NCI-H1105 treated with DMSO at 0.1 percent for 48 hours (cell line): ENCODE measurements around the gene LINGO3.
"Not testable (repeated sequence)": the region's sequence is repeated elsewhere in the genome, so short reads cannot be mapped to it uniquely, and the experiment has no call there.

ENCODE experiments used
- DNase-seq: peaks from one replicate; lab custom pipeline; 2025; lab: John Stamatoyannopoulos, UW

The LINGO3 gene

DNA sequence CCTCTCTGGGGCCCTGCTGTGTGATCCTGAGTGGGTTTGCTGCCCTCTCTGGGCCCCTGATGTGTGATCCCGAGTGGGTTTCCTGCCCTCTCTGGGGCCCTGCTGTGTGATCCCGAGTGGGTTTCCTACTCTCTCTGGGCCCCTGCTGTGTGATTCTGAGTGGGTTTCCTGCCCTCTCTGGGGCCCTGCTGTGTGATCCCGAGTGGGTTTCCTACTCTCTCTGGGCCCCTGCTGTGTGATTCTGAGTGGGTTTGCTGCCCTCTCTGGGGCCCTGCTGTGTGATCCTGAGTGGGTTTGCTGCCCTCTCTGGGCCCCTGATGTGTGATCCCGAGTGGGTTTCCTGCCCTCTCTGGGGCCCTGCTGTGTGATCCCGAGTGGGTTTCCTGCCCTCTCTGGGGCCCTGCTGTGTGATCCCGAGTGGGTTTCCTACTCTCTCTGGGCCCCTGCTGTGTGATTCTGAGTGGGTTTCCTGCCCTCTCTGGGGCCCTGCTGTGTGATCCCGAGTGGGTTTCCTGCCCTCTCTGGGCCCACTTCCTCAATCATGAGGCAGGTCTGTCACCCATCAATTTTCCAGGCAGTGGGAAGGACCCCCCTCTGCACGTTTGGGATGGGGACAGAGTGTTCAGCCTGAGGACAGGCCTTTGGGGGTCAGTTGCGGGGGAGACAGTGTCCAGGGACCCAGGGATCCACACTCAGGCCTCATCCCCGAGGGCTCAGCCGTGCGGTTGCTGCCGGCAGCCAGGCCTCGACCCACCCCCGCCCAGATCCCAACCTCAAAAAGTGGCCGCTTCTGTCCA lies 26.5 kb downstream of the LINGO3 start:
- not testable (repeated sequence) for DNase-seq

DNA sequence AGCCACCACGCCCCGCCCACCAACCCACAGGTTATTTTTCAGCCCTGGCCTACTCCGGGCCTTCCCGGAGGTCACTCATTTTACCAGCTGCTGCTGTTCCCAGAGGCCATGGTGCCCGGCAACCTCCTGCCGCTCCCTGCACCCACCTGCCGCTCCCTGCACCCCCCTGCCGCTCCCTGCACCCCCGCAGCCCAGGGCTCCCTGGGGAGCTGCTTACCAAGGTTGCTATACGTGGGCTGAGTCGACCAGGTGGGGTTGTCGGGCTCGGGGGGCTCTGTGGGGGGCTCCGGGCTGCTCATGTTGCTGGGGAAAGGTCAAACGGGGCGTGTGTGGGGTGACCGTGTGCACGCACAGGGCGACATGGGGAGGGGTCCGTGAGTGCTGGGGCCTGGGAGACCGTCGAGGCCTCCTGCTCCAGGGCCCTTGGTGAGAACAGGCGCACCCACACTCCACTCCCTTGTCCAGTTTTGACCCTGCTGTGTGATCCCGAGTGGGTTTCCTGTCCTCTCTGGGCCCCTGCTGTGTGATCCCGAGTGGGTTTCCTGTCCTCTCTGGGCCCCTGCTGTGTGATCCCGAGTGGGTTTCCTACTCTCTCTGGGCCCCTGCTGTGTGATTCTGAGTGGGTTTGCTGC lies 27.2 kb downstream of the LINGO3 start:
- DNase-seq: no peak

DNA sequence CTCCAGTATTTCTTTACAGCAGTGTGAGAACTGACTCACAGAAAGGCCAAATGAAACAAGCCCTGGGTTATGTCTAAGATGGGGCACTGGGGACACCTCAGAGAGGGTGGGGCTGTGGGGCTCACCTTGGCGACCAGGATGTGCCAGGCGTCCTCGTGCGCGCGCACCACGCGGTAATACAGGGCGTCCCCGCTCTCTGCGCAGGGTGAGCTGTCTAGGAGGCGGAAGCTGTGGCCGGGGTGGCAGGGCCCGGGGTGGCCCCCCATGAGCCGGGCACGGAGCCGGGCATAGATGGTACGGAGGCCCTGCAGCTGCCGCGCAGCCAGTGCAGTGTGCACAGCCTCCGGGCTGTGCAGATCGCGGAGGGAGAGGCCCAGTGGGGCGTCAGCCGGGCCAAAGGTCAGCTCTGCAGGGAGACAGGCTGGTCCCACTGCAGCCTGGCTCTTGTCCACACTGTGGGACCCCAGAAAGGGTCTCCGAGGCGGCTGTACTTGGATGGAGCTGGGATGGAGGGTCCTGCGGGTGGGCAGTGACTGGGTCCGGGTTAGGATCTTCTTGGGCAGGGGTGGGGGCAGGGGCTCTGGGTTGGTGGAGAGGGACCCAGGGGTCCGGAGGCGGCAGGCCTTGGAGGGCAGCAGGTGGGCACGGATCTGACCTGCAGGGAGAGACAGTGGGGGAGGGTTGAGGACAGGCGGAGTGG lies 29.3 kb downstream of the LINGO3 start:
- no peak for DNase-seq

DNA sequence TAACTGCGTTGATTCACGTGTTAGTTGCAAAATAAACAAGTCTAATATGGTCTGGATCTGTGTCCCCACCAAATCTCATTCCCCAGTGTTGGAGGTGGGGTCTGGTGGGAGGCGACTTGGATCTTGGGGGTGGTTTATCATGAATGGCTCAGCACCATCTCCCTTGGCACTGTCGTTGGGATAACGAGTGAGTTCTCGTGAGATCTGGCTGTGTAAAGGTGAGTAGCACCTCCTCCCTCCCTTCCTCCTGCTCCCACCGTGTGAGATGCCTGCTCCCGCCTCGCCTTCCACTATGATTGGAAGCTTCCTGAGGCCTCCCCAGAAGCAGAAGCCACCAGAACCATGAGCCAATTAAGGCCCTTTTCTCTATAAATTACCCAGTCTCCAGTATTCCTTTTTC lies 30.8 kb downstream of the LINGO3 start:
- DNase-seq: no peak

DNA sequence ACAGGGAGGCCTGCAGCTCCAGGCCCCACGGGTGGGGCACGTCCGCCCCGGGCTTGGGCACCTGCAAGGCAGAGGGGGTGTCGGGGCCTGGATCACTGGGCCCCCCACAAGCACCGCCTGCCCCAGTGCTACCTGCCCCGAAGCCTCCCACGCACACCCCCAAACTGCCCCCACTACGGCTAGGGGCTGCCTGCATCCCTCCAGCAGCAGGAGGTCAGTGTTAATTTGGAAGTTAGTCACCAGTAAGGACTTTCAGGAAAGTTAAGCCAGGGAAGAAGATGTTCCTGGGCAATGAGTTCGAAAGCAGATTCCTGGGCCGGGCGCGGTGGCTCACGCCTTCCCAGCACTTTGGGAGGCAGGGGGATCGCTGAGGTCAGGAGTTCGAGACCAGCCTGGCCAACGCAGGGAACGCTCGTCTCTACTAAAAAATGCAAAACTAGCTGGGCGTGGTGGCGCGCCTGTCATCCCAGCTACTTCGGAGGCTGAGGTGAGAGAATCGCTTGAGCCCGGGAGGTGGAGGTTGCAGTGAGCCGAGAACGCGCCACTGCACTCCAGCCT lies 31.4 kb downstream of the LINGO3 start:
- no peak for DNase-seq

DNA sequence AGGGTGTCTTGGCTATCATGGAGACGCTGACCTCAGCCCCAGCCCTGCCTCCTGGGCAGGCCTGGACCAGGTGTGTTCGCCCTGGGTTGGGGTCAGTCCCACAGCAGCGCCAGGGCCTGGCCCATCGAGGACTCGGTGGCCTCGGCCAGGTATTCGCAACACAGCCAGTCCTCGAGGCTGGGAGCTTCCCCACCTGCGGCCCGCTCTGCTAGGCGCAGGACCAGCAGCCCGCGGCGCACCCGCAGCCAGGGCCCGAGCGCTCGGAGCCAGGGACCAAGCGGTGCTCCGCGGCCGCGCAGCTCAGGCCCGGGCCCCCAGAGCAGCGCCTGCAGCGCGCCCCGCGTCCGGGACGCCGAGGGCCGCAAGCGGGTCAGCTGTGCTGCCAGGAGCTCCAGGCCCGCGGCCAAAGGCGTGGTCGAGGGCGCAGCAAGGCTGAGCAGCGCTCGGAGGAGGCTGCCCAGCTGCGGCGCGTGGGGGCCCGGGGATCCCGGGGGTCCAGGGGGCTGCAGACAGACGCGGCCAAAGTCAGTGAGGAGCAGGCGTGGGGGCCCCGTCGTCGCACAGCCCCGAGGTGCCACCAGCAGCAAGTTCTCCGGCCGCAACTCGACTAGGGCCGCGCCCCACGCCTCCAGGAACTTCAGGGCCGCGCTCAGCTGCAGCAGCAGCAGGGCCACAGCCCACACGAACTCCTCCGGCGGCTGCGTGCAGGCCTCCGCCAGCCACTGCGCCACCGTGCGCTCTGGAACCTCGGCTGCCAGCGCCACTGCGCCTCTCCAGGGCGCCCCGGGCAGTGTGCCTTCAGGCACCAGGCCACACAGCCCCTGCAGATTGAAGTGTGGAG lies 32.1 kb downstream of the LINGO3 start:
- no peak for DNase-seq

DNA sequence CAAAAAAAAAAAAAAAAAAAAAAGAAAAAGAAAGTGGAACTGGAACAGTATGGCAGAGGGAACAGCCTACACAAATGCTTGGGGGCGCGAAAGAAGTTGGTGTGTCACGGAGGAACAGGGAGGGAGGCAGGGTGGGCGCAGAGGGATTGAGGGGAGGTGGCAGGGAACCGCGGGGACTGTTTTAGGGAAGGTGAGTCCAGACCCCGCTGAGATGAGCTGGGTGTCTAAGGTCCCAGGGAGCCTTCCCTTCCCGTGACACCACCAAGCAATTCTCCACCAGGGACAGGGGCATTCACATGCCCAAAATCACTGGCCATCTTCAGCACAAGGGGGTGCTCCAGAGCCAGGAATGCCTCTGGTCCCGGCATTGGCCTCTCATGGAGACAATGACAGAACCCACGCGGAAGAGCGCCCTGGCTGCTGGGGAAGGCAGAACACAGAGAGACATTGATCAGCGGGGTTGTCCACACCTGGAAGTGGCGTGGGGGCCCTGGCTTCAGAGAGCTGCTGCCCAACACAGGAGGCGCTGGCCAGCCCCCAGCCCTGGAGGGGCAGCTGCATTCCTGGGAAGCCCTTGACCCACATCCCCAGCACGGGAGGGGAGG lies 32.9 kb downstream of the LINGO3 start:
- peak; percentile 30 for DNase-seq

DNA sequence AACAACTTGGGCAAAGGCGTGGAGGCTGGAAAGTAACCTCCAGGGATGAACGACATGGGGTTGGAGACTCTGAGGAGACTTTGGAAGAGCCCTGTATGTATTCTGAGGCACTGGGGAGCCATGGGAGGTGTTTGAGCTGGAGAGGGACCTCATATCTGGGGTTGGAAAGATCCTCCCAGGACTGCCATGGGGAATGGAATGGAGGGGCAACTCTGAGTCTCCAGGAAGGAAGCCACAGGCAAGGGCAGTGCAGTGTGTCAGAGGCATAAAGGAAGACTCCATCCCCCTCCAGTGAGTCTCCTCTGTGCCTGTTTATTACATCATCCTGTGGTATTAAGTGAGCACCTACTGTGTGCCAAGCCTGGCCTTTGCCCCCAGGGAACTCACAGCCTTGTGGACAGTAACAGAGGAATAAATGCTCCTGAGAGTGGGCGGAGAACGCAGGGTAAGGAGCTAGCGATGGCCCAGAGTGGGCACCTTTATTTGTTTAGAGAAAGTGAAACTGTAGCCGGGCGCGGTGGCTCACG lies 33.7 kb downstream of the LINGO3 start:
- no peak for DNase-seq

DNA sequence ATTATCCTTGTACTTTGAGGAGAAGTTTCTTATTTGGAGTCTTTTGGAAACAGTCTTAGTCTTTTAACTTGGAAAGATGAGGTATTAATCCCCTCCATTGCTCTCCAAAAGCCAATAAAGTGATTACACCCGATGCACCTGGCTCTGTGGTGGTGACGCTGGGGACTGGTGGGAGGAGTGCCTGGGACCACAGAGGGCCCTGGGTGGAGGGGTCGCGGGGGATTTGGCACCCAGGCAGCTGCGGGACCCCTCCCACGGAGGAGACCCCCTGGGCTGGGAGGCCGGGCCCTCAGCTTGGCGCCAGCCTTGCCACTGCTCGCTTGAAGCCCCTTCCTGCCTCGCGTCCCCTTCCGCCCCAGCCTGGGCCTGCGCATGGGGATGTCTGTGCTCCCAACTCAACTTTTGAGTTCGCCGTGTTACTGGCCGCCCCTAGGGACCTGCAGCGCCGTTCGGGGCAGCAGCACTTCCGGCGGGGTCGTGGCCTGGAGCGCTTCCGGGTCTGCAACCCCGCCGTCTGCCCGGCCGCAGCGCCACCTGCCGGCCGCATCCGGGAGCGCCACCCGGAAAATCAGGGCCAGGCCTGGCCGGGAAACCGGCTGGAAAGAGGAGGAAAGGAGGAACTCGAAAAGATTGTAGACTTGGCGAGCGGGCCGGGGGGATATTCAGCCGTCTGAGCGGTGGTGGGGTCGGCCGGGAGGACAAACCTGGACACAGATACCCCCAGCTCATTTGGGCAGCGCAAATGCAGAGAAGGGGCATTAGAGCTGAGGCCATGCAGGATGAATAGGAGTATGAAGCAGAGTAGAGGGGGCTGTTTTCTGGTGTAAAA lies 34.4 kb downstream of the LINGO3 start:
- no peak for DNase-seq

DNA sequence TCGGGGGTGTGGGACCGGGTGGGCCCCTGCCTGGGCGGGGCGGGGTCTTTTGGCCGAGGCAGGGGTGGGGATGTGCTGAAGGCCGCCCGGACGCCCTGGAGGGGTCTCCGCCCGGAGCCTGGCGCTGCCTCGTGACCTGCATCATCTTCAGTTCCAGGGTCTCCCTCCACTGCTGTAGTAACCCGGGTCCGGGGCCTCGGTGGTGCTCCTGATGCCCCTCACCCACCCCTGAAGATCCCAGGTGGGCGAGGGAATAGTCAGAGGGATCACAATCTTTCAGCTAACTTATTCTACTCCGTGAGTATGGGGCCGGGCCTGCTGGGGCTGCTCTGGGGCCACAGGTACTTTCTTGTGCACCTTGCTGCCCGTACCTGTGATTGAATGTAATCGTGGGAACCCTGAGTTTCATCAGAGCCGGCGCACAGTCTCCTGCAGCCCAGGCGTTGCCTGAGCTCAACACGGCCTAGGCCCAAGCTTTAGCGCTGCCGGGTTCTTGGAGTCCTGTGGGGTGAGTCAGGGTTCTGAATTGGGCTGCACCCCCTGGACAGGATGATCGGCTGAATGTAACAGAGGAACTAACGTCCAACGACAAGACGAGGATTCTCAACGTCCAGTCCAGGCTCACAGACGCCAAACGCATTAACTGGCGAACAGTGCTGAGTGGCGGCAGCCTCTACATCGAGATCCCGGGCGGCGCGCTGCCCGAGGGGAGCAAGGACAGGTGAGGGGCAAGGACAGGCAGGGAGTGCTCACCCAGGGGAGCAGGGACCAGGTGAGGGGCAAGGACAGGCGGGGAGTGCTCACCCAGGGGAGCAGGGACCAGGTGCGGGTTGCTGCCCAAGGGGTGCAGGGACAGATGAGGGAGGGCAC lies 36.5 kb downstream of the LINGO3 start:
- DNase-seq: no peak

DNA sequence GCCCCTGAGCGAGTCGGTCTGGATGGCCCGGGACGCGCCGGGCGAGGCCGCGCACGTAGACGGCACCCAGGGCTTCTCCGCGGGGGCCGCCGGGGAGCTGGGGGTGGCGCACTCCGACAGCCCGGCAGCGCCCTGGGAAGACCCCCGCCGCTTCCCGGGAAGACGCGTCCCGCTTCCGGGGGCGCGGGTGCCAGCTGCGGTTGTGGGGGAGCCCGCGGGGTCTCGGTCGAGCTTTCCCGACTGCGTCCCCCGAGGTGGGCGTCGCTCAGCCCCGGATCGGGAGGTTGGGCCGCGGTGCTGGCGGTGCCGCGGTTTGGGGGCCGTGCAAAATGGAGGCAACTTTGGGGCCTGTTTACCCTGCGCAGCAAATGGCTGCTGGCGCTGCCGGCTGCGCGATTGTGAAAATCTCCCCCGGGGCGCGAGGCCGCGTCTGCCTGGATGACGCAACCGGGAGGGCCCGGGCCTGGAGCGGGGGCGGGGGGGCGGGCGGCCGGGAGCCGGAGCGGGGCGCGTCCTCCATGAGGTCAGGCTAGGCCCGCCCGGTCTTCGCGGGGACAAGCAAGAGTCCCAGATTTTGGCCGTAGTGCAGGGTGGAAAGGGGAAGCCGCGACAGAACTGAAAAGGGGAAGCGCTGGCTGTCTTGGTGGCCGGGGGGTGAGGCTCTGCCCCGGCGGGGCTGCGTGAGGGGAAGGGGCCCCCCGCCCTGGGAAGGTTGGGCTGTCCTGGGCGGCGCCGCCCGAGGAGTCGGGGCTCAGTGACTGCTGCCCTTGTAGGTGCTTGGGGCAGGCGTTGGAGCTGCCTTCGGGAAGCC lies 37.3 kb downstream of the LINGO3 start:
- peak; percentile 13 for DNase-seq

DNA sequence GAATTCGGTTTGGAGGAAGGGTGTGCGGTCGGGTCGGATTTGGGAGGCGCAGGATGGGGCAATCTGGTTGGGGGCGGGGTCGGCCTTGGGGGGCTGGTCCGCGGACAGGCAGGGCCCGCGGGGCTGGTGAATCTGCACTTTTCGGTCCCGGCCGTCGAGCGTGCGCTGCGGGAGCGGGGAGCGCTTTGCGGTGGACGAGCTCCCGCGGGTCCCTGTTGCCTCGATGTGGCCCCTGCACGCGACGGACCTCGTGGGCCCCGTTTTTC lies 37.9 kb downstream of the LINGO3 start:
- DNase-seq: no peak

DNA sequence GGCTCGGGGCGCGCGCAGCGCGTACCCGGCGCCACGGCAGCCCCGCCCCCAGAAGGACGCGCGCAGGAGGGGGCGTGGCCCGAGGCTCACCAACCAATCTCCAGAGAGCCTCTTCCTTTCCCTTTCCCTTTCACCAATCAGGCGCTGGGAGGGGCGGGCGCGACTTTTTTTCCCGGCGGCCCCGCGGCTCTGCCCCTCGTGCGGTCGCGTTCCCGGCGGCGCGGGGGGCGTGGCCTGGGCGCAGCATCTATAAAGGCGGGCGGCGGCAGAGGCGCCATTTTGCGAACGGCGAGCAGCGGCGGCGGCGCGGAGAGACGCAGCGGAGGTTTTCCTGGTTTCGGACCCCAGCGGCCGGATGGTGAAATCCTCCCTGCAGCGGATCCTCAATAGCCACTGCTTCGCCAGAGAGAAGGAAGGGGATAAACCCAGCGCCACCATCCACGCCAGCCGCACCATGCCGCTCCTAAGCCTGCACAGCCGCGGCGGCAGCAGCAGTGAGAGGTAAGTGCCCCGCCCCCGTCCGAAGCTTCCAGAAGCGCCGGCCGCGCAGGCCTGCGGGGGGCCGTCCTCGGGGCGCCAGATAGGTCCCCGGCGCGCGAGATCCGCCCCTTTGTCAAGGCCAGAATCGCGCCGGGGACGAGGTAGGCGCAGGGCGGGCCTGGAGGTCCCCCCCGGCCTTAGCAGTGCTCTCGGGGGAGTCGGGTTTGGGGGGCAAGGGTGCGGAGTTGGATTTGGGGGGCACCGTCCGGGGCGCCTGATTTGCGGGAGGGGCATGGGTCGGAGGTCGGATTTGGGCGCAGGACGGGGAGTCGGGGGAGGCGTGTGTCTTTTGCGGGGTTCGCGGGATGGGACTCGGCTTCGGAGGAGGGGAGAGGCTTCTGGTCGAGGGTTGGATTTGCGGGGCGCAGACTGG lies 38.5 kb downstream of the LINGO3 start:
- peak; percentile 97 for DNase-seq

DNA sequence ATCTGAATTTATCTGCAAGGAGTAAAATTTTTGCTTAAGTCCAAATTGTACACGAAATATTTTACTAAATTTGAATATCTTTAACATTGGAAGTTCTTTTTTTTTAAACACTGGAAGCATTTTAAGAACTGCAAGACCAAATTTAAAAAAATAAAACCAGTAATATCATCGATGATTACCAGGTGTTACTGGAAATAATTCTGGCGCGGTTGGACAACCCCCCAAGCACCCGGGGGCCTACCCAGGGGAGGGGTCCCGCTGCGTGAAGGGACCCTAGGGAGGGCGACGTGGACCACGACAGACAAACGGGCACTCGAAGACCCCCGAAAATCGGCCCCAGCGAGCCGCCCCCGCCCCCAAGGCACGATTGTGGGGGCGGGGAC lies 39.1 kb downstream of the LINGO3 start:
- no peak for DNase-seq

DNA sequence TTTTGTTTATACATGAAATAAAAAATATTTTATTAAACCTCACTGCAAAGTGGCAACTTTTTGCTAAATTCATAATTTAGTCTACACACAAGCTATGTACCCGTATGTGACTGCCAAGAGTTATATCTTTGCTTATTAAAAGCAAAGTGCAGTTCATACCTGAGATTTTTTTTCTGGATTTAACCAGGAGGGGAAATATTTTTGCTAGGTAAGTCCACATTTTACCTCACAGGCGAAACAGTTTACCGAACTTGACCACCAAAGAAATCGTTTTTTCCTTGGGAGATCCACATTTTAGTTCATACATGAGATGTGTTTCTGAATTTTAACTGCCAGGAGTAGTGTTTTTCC lies 39.5 kb downstream of the LINGO3 start:
- no peak for DNase-seq

DNA sequence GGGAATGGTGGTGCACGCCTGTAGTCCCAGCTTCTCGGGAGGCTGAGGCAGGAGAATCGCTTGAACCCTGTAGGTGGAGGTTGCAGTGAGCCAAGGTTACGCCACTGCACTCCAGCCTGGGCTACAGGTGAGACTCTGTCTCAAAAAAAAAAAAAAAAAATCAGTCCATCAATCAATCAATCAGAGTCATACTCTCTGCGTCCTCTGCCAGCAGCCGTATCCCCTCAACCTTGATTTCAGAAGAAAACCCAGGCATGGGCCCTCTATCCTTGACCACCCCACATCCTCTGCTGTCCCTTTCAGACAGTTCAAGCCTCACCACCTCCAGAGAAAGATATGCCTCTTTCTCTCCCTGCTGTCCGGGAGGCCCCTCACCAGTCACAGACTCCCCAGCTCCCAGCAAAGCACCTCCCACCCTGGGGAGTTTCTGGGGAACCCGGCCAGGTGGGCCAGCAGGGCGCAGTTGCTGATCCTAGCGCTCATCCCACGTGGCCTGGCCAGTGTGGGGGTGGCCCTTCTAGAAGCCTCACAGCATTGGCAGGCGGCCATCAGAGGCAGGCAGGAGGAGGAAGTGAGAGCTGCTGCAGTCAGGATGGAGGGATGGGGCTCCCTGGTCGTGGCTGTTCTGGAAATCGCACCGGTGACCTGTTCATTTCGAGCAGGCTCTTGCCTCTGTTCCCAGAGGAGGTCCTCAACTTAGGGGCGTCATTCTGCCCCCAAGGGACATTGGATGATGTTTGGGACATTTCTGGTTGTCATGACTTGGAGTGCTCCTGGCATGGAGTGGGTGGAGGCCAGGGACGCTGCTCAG lies 41.6 kb downstream of the LINGO3 start:
- no peak for DNase-seq
